ENCODE results near the gene HMCN2.

Gene HMCN2

DNA sequence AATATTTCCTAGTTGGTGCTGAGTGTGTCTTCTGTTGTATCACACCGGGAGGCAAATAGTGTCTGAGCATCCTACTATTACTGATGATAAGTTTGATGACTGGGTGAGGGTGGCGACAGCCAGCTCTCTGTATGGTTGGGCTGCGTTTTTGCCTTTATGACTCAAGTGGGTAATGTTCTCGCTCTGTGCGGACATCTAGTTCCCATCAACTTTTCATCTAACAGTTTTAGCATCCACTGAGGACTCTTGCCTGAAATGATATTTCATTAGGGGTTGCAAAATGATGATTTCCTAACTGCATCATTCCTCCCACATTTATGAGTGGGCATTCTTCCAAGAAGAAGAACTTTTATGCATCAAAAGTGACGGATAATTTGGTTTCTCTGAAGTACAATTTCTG lies 26.5 kb downstream of the HMCN2 start:
- DNase-seq, result peak; percentile 9

DNA sequence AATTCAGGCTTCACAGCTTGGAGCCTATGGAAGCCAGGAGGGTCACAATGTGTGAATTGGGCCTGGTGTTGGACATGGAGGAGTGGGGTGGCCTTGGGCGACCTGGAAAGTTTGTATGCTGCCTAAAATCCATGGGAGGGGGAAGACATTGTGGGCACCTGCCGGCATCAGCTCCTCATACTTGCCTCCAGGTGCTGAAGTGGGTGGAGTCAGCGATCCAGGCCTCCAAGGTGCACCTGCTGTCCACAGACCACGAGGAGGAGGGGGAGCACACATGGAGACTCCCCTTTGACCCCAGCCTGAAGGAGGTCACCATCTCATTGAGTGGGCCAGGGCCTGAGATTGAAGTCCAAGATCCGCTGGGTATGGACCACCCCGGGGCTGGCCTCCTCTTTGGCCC lies 29.1 kb downstream of the HMCN2 start:
- DNase-seq, result no peak

DNA sequence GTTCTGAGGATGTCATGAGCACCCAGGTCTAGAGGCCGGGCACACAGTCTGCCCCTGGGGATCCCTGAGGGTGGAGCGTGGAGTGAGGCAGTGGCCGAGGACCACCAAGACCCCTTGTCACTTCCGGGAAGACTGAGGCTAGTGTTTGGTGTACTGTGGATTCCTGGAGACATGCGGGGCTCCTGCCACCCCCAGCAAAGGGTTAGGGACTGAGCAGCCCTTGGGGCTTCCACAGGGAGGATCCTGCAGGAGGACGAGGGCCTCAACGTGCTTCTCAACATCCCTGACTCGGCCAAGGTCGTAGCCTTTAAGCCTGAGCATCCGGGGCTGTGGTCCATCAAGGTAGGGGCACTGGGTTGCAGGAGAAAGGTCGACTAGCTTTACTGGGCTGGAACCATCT lies 29.9 kb downstream of the HMCN2 start:
- DNase-seq, result no peak

DNA sequence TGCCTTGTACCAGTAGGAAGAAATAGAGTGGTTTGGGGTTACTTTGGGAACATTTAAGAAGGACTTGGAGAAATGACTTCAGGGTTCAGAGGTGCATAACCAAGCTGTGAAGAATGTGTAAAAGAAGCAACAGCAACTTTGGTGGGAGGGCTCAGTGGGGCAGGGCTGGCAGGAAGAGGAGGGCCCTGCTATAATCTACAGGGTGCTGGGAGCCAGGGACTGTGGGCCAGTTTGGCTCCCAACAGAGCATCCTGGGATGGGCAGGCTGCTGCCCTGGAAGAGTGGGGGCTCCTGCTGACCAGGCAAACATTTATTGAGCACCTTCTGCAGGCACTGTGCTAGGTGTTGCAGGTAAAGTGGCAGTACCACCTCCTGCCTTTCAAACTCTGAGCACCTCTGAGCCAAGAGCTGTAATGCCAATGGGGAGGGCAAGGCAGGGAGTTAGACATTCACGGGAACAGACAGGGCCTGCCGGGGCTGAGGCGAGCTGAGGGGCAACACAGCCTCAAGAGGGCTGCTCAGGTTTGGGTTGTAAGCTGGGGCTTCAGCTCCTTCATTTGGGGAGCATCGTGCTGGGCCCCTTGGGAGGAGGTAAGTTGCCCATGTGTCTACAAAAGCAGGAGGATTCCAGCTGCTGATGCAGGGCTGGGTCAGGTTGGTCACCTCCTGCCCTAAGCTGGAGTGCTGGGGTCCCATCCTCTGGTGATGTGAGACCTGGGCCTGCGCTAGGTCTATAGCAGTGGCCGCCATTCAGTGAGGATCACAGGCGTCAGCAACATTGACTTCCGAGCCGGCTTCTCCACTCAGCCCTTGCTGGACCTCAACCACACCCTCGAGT lies 30.6 kb downstream of the HMCN2 start:
- DNase-seq, result no peak

DNA sequence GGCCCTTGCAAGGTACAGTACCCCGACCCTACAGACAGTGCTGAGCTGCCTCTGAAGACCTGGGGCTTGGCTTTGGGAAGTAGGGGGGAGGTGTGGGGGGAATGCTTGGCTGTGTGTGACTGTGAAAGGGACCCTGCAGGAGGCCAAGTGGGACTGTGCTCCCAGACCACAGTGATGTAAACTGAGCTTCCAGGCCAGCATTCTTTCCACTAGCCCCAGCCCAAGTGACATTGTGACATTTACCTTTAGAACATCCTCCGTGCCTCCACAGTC lies 31.2 kb downstream of the HMCN2 start:
- no peak for DNase-seq

DNA sequence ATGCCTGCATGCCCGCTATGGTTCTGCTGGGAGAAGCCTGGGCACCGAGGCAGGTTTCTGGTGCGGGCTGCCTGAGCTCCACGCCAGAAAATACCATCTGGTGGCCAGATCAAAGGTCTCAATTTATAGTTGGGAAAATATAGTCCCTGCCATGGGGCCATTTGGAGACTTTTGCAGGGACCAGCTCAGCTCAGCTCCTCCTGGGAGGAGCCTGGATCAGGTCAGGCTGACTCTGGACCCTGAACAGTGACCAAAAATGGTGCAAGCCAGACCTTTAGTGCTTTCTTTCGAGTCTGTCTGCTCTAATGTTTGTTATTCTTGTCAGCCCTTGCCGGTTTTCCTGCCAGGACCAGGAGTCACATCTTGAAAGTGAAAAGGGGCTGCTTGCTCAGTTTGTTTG lies 31.8 kb downstream of the HMCN2 start:
- DNase-seq, result no peak

DNA sequence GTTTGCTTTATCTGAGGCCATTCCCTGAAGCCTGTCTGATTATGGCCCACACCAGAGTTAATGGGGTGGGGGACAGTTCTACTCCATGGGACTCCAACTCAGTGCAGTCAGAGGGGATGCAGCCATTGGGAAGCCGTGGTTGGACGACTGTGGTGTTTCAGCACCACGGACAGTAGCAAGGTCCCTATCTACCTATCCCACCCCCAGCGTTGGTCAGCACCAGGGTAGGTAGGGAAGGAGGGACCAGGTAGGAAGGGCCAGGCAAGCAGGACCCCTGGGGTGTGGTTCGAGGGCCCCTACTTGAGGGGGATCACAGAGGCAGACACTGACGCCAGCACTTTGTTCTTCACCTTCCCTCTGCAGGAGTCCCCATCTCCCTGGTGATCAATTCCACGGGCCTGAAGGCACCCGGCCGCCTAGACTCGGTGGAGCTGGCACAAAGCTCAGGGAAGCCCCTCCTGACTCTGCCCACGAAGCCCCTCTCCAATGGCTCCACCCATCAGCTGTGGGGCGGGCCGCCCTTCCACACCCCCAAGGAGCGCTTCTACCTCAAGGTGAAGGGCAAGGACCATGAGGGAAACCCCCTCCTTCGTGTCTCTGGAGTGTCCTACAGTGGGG lies 33.2 kb downstream of the HMCN2 start:
- DNase-seq, result no peak

DNA sequence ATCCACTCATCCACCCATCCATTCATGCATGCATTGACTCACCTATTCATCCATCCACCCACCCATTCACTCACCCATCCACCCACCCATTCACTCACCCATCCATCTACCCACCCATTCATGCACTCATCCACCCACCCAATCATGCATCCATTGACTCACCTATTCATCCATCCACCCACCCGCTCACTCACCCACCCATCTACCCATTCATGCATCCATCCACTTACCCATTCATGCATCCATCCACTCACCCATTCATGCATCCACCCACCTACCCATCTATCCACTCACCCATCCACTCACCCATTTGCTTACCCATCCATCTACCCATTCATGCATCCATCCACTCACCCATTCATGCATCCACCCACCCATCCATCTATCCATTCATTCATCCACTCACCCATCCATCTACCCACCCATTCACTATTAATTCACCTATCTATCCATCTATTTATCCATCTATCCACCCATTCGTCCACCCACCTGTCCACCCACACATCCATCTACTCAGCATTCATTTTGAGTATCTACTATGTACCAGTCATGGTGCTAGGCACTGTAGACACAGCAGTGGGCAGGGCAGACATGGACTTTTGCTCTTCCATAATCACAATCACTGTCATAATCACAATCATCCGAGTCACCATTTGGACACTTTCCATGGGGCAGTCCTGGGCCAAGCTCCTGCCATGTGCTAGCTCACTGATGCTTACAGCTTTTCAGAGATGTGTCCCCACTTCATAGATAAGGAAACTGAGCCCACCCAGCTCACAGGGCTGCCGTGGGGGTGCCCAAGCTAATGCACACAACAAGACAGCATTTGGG lies 34.4 kb downstream of the HMCN2 start:
- DNase-seq, result no peak

DNA sequence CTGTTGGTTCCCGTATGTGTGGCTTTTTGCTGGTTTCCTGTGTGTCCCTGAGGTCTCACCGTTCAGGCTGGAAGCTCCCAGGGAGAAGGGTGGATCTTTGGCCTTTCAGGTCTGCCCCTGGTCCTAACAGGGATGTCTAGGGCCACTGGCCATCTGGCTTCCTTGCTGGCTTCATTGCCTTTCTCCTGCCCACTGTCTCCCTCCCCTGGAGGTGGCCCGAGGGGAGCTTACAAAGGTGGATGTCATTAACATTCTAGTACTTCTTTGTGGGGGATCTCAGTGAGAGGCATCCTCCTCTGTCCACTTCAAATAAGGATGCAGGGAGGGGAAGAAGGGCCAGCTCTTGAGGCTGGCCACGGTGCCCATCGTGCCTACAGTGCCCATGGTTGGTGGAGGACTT lies 35.2 kb downstream of the HMCN2 start:
- DNase-seq, result no peak

DNA sequence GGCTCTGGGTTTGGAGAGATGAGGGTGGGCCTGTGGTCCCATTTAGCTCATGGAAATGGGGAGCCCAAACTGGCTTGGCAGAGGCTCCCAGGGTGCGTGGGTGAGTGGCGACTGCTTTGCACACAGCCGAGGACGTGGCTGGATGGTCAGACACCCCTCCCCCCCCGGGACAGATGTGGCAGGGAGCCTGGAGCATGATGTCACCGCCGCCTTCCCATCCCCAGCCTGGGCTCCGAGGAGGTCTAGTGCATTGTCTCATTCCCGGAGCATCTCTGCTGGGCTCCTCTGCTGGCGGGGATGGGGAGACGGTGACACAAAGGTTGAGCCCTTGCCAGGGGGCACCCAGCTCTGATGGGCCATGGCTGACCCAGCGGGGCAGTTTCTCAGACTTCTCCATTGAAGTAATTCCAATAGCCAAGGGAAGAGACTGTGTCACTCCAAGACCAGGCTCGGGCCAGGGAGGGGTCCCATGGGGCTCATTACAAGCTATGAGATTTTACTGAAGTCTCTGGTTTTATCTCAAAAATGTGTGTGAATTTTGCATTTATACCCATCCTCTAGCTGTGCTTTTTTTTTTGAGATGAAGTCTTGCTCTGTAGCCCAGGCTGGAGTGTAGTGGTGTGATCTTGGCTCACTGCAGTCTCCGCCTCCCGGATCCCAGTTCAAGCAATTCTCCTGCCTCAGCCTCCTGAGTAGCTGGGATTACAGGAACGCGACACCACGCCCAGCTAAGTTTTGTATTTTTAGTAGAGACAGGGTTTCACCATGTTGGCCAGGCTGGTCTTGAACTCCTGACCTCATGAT lies 36.1 kb downstream of the HMCN2 start:
- peak; percentile 56 for DNase-seq

DNA sequence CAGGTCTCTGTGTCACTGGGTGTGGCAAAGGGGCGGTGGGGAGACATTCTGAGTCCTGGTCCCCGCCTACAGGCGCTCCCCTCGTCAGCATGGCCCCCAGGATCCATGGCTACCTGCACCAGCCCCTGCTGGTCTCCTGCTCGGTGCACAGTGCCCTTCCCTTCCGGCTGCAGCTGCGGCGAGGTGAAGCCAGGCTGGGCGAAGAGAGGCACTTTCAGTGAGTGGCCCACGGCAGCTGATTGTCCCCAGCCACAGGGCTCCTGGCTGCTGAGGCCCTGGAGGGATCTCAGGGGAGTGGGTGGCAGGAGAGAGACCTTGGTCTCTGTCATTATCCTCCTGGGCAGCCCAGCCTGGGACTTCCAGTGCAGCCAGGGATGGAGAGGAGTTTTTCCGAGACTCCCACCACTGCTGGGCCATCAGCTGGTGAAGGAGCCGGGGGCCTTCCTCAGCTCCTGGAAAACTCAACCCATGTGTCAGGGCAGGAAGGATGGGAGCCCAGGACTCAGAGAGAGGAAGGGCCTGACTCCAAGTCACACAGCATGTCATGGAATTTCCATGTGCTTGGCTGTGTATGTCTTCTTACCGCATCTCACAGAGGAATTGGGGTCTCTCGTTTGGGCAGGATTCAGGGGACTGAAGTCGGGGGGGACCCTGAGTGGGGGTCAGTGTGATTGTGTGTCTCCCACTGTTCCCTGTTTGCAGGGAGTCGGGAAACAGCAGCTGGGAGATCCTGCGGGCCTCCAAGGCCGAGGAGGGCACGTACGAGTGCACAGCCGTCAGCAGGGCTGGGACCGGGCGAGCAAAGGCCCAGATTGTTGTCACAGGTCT lies 37.4 kb downstream of the HMCN2 start:
- DNase-seq, result no peak

DNA sequence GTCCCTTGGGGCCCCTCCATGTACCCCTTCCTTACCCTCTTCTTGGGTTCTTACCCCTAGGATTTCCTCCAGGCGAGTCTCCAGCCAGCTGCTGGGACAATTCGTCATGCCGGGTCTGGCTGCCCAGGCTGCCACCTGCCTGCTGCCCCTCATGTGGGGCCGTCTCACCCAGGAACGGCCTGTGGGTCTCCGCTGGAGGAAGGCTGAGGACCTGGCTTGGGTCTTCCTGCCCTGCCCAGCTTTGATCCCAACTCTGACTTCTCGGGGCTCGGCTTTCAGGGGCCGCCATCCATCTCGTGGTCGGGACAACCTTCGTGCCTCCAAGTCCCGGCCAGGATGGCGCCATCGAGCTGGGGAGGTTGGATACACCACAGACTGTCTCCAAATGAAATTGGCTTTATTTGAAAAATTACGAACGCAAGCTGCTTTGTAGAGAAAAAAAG lies 38.1 kb downstream of the HMCN2 start:
- no peak for DNase-seq

DNA sequence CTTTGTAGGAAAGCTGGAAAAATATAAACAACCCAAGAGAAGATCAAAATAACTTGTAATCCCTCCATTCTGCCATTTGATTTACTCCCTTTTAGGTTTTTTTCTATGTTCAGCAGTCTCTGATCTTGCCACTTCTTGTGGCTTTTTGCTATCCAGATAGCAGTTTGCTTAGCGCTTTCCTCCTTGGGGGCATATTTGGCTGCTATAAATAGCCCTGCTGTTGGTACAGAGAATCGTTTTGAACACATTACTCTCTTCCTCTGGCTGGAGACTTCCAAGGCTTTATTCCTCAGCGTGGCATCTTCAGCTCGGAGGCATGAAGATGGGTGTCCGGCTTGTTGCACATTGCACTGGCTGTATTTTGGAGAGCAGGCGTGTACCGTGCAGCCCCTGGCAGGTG lies 38.6 kb downstream of the HMCN2 start:
- DNase-seq, result no peak

DNA sequence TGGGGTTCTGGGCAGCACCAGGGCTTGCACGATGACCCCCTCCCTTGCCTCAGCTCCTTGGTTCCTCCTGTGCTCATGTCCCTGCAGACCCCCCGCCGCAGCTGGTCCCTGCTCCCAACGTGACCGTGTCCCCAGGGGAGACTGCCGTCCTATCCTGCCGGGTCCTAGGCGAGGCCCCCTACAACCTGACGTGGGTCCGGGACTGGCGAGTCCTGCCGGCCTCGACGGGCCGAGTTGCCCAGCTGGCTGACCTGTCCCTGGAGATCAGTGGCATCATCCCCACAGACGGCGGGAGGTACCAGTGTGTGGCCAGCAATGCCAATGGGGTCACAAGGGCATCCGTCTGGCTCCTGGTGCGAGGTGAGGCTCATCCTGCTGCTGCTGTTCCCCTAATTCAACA lies 39.1 kb downstream of the HMCN2 start:
- DNase-seq, result no peak

DNA sequence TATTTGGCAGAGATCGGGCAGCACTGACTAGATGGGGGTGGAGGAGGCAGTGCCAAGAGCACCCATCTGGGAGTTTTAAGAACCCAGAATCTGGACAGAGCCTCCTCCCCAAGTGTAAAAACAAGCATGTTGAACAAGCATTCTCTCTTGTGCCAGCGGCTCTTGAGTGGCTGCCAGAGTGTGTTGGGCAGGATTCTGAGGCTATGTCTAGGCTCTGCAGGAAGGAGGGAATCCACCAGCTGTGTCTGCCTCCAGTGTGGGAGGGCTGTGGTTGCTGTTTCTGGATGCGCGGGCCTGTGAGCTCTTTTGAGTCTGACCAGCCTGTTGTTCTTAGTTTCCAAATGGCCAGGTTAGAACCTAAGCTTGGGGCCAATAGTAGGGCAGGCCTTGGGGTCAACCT lies 39.8 kb downstream of the HMCN2 start:
- no peak for DNase-seq

DNA sequence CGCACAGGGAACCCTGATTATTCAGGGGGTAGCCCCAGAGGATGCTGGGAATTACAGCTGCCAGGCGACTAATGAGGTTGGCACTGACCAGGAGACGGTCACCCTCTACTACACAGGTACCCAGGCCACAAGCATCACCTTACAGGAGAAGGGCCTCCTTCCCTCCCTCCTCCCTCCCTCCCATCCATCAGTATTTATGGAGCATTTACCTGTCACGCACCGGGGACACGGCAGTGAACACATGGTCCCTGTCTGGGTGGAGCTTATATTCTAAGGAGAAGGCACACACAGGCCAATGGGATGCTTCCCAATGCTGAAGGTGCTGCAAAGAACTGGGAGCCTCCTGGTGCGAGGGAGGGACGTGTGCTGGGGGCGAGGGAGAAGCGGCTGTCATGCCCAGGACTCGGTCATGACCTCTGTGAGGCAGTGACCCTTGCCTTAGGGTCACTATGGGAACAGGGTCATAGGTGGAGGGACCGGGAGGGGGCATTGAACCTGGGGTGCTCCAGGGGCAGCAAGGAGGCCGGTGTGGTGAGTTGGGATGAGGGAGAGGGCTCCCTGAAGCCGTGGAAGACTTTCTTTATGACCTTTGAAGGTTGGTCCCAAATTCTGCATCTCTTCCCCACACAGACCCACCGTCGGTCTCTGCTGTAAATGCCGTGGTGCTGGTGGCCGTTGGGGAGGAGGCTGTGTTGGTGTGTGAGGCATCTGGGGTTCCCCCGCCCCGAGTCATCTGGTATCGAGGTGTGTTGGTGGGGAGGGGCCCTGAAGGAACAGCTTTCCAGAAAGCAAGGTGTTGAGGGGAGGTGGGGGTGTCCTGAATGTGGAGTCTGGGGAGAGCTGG lies 41.5 kb downstream of the HMCN2 start:
- no peak for DNase-seq

DNA sequence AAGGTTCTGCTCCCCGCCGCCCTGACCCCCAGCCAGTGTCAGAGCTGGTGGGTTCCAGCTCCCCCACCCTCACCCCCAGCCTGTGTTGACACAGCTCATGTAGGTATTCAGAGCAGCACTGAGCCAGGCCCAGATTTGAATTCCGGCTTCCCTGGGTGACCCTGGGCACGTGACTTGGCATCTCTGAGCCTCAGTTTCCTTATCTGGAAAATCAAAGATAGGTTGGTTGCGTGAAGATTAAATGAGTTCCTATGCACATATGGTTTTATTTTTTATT lies 42.0 kb downstream of the HMCN2 start:
- DNase-seq, result no peak

DNA sequence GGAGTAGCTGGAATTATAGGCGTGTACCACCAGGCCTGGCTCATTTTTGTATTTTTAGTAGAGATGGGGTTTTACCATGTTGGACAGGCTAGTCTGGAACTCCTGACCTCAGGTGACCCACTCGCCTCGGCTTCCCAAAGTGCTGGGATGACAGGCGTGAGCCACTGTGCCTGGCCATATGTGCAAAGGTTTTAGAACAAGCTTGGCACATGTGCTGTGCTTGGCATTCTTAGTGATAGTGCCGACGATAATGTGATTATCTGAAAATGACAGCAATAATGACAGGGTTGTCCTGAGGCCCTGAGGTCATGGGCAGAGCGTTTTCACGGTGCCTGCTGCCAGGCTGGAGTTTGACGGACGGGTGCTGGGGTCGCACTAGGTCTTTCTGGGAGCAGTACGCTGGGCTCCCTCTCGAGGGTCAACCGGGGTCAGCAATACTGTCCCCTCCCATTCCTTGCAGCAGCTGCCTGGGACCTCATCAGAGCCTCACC lies 42.6 kb downstream of the HMCN2 start:
- no peak for DNase-seq

DNA sequence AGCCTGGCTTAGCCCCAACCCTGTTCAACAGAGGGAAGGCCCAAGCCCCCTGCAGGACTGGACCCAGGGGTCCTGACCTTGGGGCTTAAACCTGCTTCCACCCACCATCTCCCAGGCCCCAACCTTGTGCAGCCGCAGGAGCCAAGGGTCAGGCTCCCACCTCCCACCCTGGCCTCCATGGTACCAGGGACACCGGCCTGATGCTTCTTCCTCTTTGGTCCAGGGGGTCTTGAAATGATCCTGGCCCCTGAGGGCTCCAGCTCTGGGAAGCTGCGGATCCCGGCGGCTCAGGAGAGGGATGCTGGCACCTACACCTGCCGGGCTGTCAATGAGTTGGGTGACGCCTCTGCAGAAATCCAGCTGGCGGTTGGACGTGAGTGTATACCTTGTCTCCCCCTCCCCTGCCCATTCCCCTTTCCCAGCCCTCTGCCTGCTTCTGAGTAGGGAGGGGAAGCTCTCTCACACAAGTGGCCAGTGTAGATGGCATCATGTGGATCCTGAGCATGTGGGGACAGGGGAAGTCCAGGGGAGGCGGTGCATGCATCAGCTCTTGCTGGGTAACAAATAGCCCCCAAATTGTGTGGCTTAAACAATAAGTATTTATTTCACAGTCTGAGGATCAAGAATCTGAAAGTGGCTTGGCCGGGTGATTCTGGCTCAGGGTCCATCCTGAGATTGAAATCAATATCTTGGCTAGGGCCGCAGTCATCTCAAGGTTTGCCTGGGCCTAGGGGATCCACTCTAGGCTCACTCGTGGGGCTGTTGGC lies 44.3 kb downstream of the HMCN2 start:
- no peak for DNase-seq

DNA sequence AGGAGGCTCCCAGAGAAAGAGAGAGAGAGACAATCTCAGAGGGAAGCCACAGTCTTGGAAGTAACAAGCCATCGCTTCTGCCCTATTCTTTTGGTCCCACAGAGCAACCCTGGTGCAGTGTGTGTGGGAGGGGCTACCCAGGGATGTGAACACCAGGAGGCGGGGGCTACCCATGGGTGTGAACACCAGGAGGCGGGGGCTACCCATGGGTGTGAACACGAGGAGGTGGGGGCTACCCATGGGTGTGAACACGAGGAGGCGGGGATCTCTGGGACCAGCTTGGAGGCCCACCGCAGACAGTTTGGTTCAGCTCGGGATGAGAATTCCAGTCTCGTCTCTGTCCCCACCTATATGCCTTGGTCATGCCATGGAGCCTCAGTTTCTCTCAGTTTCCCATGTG lies 44.9 kb downstream of the HMCN2 start:
- no peak for DNase-seq
